HCT116 (cell line): ENCODE data around the gene PCDHA5. TPM values are rescaled to one million over a fixed set of nuclear protein-coding genes. Genes with fewer than 3 reads are reported as not detected.

Experiments
- ATAC-seq: fragments of 200-7000 bp; cut with Tn5 transposase; 2 replicates; pipeline ENCODE4 v1.9.1; 2020; ENCODE audit warnings: mild to moderate bottlenecking, moderate library complexity
- Bru-seq: library from RNA; stranded (reverse); fragments of 400-500 nt; gene quantifications from one replicate; lab custom pipeline; 2021; lab: Mats Ljungman, UMichigan
- BruChase-seq, 2 experiments: library from RNA; stranded (reverse); fragments of 400-500 nt; gene quantifications; one replicate each; lab custom pipeline; 2021; lab: Mats Ljungman, UMichigan
- BruUV-seq: library from RNA; stranded (reverse); fragments of 400-500 nt; replicated peaks from 2 replicates; lab custom pipeline; 2021; lab: Mats Ljungman, UMichigan
- CTCF ChIA-PET: fragments of 300-600 bp; sonication (Branson Sonifier 250); formaldehyde crosslinking; loops from one replicate; lab custom pipeline; 2021; ENCODE audit warnings: antibody characterized with exemption; lab: Charles Lee
- POLR2A ChIA-PET: fragments of 300-600, 350-600 bp; sonication (Branson Sonifier 250); formaldehyde crosslinking; loops from one replicate; lab custom pipeline; 2021; ENCODE audit warnings: antibody characterized with exemption; lab: Charles Lee
- RAD21 ChIA-PET, 2 experiments: fragments of 300-600 bp; sonication (Branson Sonifier 250); formaldehyde crosslinking; loops; one replicate each; lab custom pipeline; 2023; ENCODE audit warnings: low total read pairs in 2 of 2; ENCODE audit not compliant: uncharacterized antibody in 2 of 2, unreplicated experiment in 2 of 2, low non-redundant PET in 1 of 2; lab: Charles Lee
- DNase-seq: peaks from one replicate; pipeline ENCODE4 v3.0.0-alpha.2; 2010; ENCODE audit warnings: low read depth, low spot score
- H2AFZ ChIP-seq: fragments of 200-600 bp; shearing (Covaris generic), sonication (generic); 2 replicates; pipeline ENCODE4 v1.6.1; 2017; ENCODE audit warnings: low read depth, mixed run types, mixed read lengths, antibody characterized with exemption, low read length; ENCODE audit not compliant: poor library complexity, severe bottlenecking
- H3K27ac ChIP-seq: 2 replicates; pipeline ENCODE4 v1.5.1; 2012; ENCODE audit warnings: low read depth, low read length
- H3K27me3 ChIP-seq: fragments of 200-600 bp; sonication (generic); 2 replicates; pipeline ENCODE4 v1.6.1; 2016; ENCODE audit warnings: mixed run types, low read length, mixed read lengths; ENCODE audit not compliant: insufficient read depth
- H3K36me3 ChIP-seq, 2 experiments: fragments of 200-500 bp in 1 of 2; fragments of 200-600 bp in 1 of 2; sonication (Bioruptor generic) in 1 of 2; sonication (generic) in 1 of 2; 2 replicates each; pipeline versions ENCODE4 v1.5.1 to v1.6.1; 2014 to 2016; ENCODE audit warnings: low read length in 2 of 2, inconsistent platforms in 1 of 2, mixed read lengths in 1 of 2, mixed run types in 1 of 2; ENCODE audit not compliant: insufficient read depth in 2 of 2, control insufficient read depth in 1 of 2
- H3K4me1 ChIP-seq, 2 experiments: fragments of 200-600 bp in 1 of 2; sonication (generic) in 1 of 2; 2 replicates each; pipeline versions ENCODE4 v1.5.1 to v1.6.1; 2012 to 2017; ENCODE audit warnings: low read length in 2 of 2, inconsistent platforms in 1 of 2, mild to moderate bottlenecking in 1 of 2, mixed read lengths in 1 of 2, mixed run types in 1 of 2, moderate library complexity in 1 of 2; ENCODE audit not compliant: insufficient read depth in 2 of 2, control insufficient read depth in 1 of 2
- H3K4me2 ChIP-seq: fragments of 200-600 bp; sonication (generic); 2 replicates; pipeline ENCODE4 v1.6.1; 2017; ENCODE audit warnings: mixed run types, low read length, mixed read lengths
- H3K4me3 ChIP-seq, 2 experiments: fragments of 200-600 bp in 1 of 2; sonication (generic) in 1 of 2; replicated peaks in 1 of 2; 2 replicates each; pipeline ENCODE4 v1.5.1; 2011 to 2016; ENCODE audit warnings: low read length in 2 of 2, control low read depth in 1 of 2, low read depth in 1 of 2, mild to moderate bottlenecking in 1 of 2, mixed read lengths in 1 of 2, mixed run types in 1 of 2
- H3K79me2 ChIP-seq: fragments of 200-600 bp; sonication (generic); 2 replicates; pipeline ENCODE4 v1.6.1; 2017; ENCODE audit warnings: mild to moderate bottlenecking, mixed run types, low read length, moderate library complexity, mixed read lengths; ENCODE audit not compliant: insufficient read depth
- H3K9ac ChIP-seq: fragments of 200-600 bp; sonication (generic); 2 replicates; pipeline ENCODE4 v1.6.1; 2016; ENCODE audit warnings: low read length, mixed read lengths
- H3K9me2 ChIP-seq: fragments of 200-600 bp; sonication (generic), shearing (Covaris generic); 2 replicates; pipeline ENCODE4 v1.6.1; 2017; ENCODE audit warnings: mixed run types, mild to moderate bottlenecking, moderate library complexity; ENCODE audit not compliant: insufficient read depth
- H3K9me3 ChIP-seq, 2 experiments: fragments of 200-500 bp in 1 of 2; fragments of 200-600 bp in 1 of 2; sonication (Bioruptor generic) in 1 of 2; sonication (generic) in 1 of 2; 2 replicates each; pipeline ENCODE4 v1.6.1; 2014 to 2017; ENCODE audit warnings: low read length in 2 of 2, mixed read lengths in 2 of 2, inconsistent platforms in 1 of 2, low read depth in 1 of 2, mild to moderate bottlenecking in 1 of 2, mixed run types in 1 of 2, moderate library complexity in 1 of 2; ENCODE audit not compliant: control insufficient read depth in 1 of 2, insufficient read depth in 1 of 2
- H4K20me1 ChIP-seq: fragments of 200-600 bp; sonication (generic), shearing (Covaris generic); 2 replicates; pipeline ENCODE4 v1.6.1; 2017; ENCODE audit warnings: mixed run types, mild to moderate bottlenecking, moderate library complexity; ENCODE audit not compliant: insufficient read depth
- ATF3 ChIP-seq: IDR thresholded peaks from 2 replicates; pipeline ENCODE4 v1.6.1; 2012
- CTCF ChIP-seq, 3 experiments: fragments of 200-600 bp in 1 of 3; sonication (generic) in 1 of 3; IDR thresholded peaks in 2 of 3; conservative IDR thresholded peaks in 1 of 3; 2 replicates each; pipeline ENCODE4 v1.5.1; 2012 to 2017; ENCODE audit warnings: low read depth in 2 of 3, low read length in 2 of 3, antibody characterized with exemption in 1 of 3, borderline replicate concordance in 1 of 3, control low read depth in 1 of 3, mild to moderate bottlenecking in 1 of 3, mixed read lengths in 1 of 3, mixed run types in 1 of 3, moderate library complexity in 1 of 3; ENCODE audit not compliant: insufficient read depth in 1 of 3
- RAD21 ChIP-seq: IDR thresholded peaks from 2 replicates; pipeline ENCODE4 v1.6.1; 2012; ENCODE audit warnings: low read depth, mild to moderate bottlenecking
- TCF7L2 ChIP-seq: IDR thresholded peaks from 2 replicates; pipeline ENCODE4 v1.7.0; 2011; ENCODE audit warnings: borderline replicate concordance, inconsistent platforms; ENCODE audit not compliant: insufficient read depth, insufficient read length; ENCODE audit errors: extremely low read depth
- intact Hi-C: fragments of 100-400 bp; cut with micrococcal nuclease; formaldehyde crosslinking; loops from 2 replicates; pipeline ENCODE4 v1.10.0; 2022
- long read RNA-seq: library from polyadenylated mRNA; unstranded; transcript quantifications from one replicate; pipeline ENCODE4 v2.0.0, GENCODE V29; 2021; ENCODE audit not compliant: unreplicated experiment
- polyA plus RNA-seq: library from polyadenylated mRNA; unstranded; fragments of >200 nt; gene quantifications from 2 replicates; pipeline ENCODE4 v1.2.1, GENCODE V29; 2012; ENCODE audit warnings: missing spikeins
- total RNA-seq: library from RNA; stranded (reverse); gene quantifications from one replicate; pipeline ENCODE4 v1.2.1, GENCODE V29; 2021; ENCODE audit not compliant: unreplicated experiment

PCDHA5 gene
- total RNA-seq (not detected), Bru-seq, nascent RNA (percentile 12 among the genes with signal in this experiment), BruChase-seq, experiment 1, labeled RNA remaining after a 6-hour chase (percentile 17 among the genes with signal in this experiment), BruChase-seq, experiment 2, labeled RNA remaining after a 2-hour chase (not detected)
- not detected in 2 replicates for polyA plus RNA-seq
- long read RNA-seq: 0 reads

GRCh38 chr5:140821375-140822280 is at the start of gene PCDHA5:
TSS of gene PCDHA5 (plus strand) at chr5:140821613.
- no peaks in the 10 kb centered on the region; the same call in 1 of the 2 replicates for H3K9me2 ChIP-seq
- no peak within 1 kb of the TSS for H3K4me2 ChIP-seq
- H3K27ac ChIP-seq: no peak within 1 kb of the TSS
- no peaks in the 10 kb centered on the region; a peak in 1 of 4 replicates for H3K36me3 ChIP-seq
- no peaks in the 10 kb centered on the region for H3K27me3 ChIP-seq
- DNase-seq: no peak
- no TSS peak for BruUV-seq
- no peaks in the 10 kb centered on the region for H3K9me3 ChIP-seq
- intact Hi-C loops: no loop called here
- ChIA-PET RAD21 (no interaction called here), POLR2A (no interaction called here), CTCF (interaction anchor here (1.0 kb wide), 1 partner anchor 220 kb away, joined by 3 read pairs; no protein-coding TSS in a partner anchor)
- TF ChIP-seq ATF3: no peak
- TF ChIP-seq CTCF (IDR thresholded peaks at IDR 0.05 in 2 of 3, conservative IDR thresholded peaks at IDR 0.05 in 1 of 3; ENCODE audit: borderline replicate concordance in 1 of 3, insufficient read depth in 1 of 3, low read depth in 2 of 3, low read length in 2 of 3): peak in 2 of 3 experiments; percentile 37 to 55; a peak in 3 of 6 replicates
- 0 out of 2 replicates have a peak, but pooled peaks have one; percentile 11 for TF ChIP-seq RAD21
- no peak for TF ChIP-seq TCF7L2
- no peak within 1 kb of the TSS for H2AFZ ChIP-seq
- H3K4me3 ChIP-seq: no peak within 1 kb of the TSS
- H3K9ac ChIP-seq: no peak within 1 kb of the TSS
- no peaks in the 10 kb centered on the region for H3K4me1 ChIP-seq
- no peak for ATAC-seq
- no peaks in the 10 kb centered on the region for H4K20me1 ChIP-seq
- H3K79me2 ChIP-seq: no peaks in the 10 kb centered on the region
